DND-41 (cell line): ENCODE measurements around the gene BNC2.

Experiments used
- ATAC-seq: fragments of 200-7000 bp; cut with Tn5 transposase; 3 replicates; pipeline ENCODE4 v1.9.1; 2021; ENCODE audit warnings: low read depth; ENCODE audit not compliant: insufficient read depth
- DNase-seq: peaks from one replicate; pipeline ENCODE4 v3.0.0-alpha.2; 2020
- H2AFZ ChIP-seq: 2 replicates; pipeline ENCODE4 v1.6.0; 2012; ENCODE audit warnings: low read depth, low read length
- H3K27ac ChIP-seq: 2 replicates; pipeline ENCODE4 v1.5.1; 2012; ENCODE audit warnings: low read length, inconsistent platforms
- H3K27me3 ChIP-seq: fragments of 200-600 bp; sonication (generic); 2 replicates; pipeline ENCODE4 v1.6.0; 2012; ENCODE audit warnings: low read length, mild to moderate bottlenecking, inconsistent platforms; ENCODE audit not compliant: insufficient read depth, poor library complexity
- H3K36me3 ChIP-seq: 2 replicates; pipeline ENCODE4 v1.5.1; 2012; ENCODE audit warnings: low read length, inconsistent platforms; ENCODE audit not compliant: insufficient read depth
- H3K4me1 ChIP-seq: 2 replicates; pipeline ENCODE4 v1.5.1; 2012; ENCODE audit warnings: mild to moderate bottlenecking, low read length; ENCODE audit not compliant: insufficient read depth
- H3K4me2 ChIP-seq: 2 replicates; pipeline ENCODE4 v1.6.0; 2012; ENCODE audit warnings: mild to moderate bottlenecking, moderate library complexity, low read length, inconsistent platforms; ENCODE audit not compliant: insufficient read depth
- H3K4me3 ChIP-seq, 2 experiments: fragments of 200-600 bp in 1 of 2; shearing (Covaris generic) in 1 of 2; 2 replicates each; pipeline ENCODE4 v1.5.1; 2012 to 2016; ENCODE audit warnings: inconsistent platforms in 2 of 2, low read length in 2 of 2, mild to moderate bottlenecking in 2 of 2, low read depth in 1 of 2, moderate library complexity in 1 of 2
- H3K79me2 ChIP-seq: 2 replicates; pipeline ENCODE4 v1.6.0; 2012; ENCODE audit warnings: low read length, inconsistent platforms; ENCODE audit not compliant: insufficient read depth
- H3K9ac ChIP-seq: 2 replicates; pipeline ENCODE4 v1.6.0; 2012; ENCODE audit warnings: low read depth, mild to moderate bottlenecking, inconsistent platforms, low read length, moderate library complexity
- H3K9me3 ChIP-seq: 2 replicates; pipeline ENCODE4 v1.5.1; 2012; ENCODE audit warnings: low read length, moderate library complexity, mild to moderate bottlenecking, inconsistent platforms; ENCODE audit not compliant: insufficient read depth, severe bottlenecking
- H4K20me1 ChIP-seq: 2 replicates; pipeline ENCODE4 v1.6.0; 2012; ENCODE audit warnings: low read length; ENCODE audit not compliant: insufficient read depth
- CTCF ChIP-seq: IDR thresholded peaks from 2 replicates; pipeline ENCODE4 v1.5.1; 2012; ENCODE audit warnings: borderline replicate concordance, low read length, moderate library complexity, mild to moderate bottlenecking; ENCODE audit not compliant: poor library complexity, severe bottlenecking; ENCODE audit errors: extremely low read depth
- EZH2 ChIP-seq: IDR thresholded peaks from 3 replicates; pipeline ENCODE4 v1.6.1; 2012; ENCODE audit warnings: borderline replicate concordance, low read depth, mild to moderate bottlenecking, moderate library complexity, low read length, inconsistent platforms; ENCODE audit not compliant: severe bottlenecking

The BNC2 gene

GRCh38 chr9:16410601-16411280, 459.7 kb downstream of the BNC2 start:
- no peaks in the 10 kb centered on the region for H3K79me2 ChIP-seq
- TF ChIP-seq EZH2 (no peak), CTCF (no peak)
- no peaks in the 10 kb centered on the region for H4K20me1 ChIP-seq
- no peak overlapping the region for H3K4me3 ChIP-seq
- H2AFZ ChIP-seq = no peak overlapping the region
- no peaks in the 10 kb centered on the region for H3K9me3 ChIP-seq
- H3K27me3 ChIP-seq = no peaks in the 10 kb centered on the region
- no peak overlapping the region for H3K27ac ChIP-seq
- H3K4me2 ChIP-seq = no peak overlapping the region
- ATAC-seq (no peak), DNase-seq (no peak)
- H3K4me1 ChIP-seq = no peaks in the 10 kb centered on the region
- H3K9ac ChIP-seq = no peak overlapping the region
- no peaks in the 10 kb centered on the region for H3K36me3 ChIP-seq

GRCh38 chr9:16407617-16408016, 462.9 kb downstream of the BNC2 start:
- Histone ChIP-seq H3K4me3 (no peak overlapping the region), H3K9me3 (no peaks in the 10 kb centered on the region), H2AFZ (no peak overlapping the region), H3K9ac (no peak overlapping the region), H3K36me3 (no peaks in the 10 kb centered on the region), H3K4me1 (no peaks in the 10 kb centered on the region), H3K79me2 (no peaks in the 10 kb centered on the region), H3K4me2 (no peak overlapping the region), H3K27ac (no peak overlapping the region), H3K27me3 (no peaks in the 10 kb centered on the region), H4K20me1 (no peaks in the 10 kb centered on the region)
- ATAC-seq (no peak), DNase-seq (no peak)
- TF ChIP-seq EZH2 (no peak), CTCF (no peak)

- no peak for ATAC-seq
- no peak overlapping the region for H3K9ac ChIP-seq
- H3K27me3 ChIP-seq = no peaks in the 10 kb centered on the region
- H3K4me3 ChIP-seq = no peak overlapping the region
- H3K4me1 ChIP-seq = no peaks in the 10 kb centered on the region
- no peak for DNase-seq
- H3K9me3 ChIP-seq = no peaks in the 10 kb centered on the region
- TF ChIP-seq EZH2 (no peak), CTCF (no peak)
- H4K20me1 ChIP-seq = no peaks in the 10 kb centered on the region
- no peaks in the 10 kb centered on the region for H3K36me3 ChIP-seq
- no peak overlapping the region for H3K27ac ChIP-seq
- no peaks in the 10 kb centered on the region for H3K79me2 ChIP-seq
- H2AFZ ChIP-seq = no peak overlapping the region
- H3K4me2 ChIP-seq = no peak overlapping the region
These were observed 463.8 kb downstream of the BNC2 start for GRCh38 chr9:16406526-16407225.
